ENCODE data around the gene PIP4P1.
A peak's percentile ranks its signal among the peaks of the same experiment; 100 is the strongest.

PIP4P1 gene

DNA sequence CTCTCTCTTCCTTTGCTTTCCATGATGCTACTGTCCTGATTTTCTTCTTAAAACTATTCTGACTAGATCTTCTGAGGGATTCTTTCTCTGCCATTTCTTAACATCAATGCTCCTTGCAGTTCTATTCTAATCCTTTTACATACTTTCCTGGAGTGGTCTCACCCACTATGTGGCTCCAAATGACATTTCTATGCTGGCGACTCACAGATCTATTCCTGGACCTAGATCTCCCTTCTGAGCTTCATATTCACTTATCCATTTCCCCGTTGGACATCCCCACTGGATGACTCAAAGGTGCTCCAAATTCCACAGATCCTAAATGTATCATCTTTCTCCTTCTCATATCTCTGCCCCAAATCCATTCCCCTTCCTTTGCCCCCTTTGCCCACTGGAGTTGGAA is 52.0 kb downstream of the PIP4P1 start:
- Histone ChIP-seq H3K14ac (ENCODE audit: low read length) (no peak overlapping the region), H3K4me3 (ENCODE audit: low read length in 2 of 2) (no peak overlapping the region), H3K79me1 (ENCODE audit: low read depth, low read length) (no peaks in the 10 kb centered on the region), H3K23ac (ENCODE audit: low read depth, low read length, poor library complexity) (no peak overlapping the region), H2BK12ac (ENCODE audit: low read length) (no peak overlapping the region), H4K91ac (ENCODE audit: low read depth, low read length, poor library complexity) (no peak overlapping the region), H3K18ac (ENCODE audit: low read length) (no peak overlapping the region), H2BK120ac (ENCODE audit: low read depth, low read length) (no peak overlapping the region), H4K8ac (ENCODE audit: low read depth, low read length) (no peak overlapping the region), H3K9me3 (replicated peaks in 1 of 2; ENCODE audit: control insufficient read depth in 2 of 2, insufficient read depth in 1 of 2, low read depth in 1 of 2, low read length in 2 of 2) (no peaks in the 10 kb centered on the region), H3K27me3 (ENCODE audit: control insufficient read depth in 3 of 3, insufficient read depth in 3 of 3, low read depth in 1 of 3, low read length in 3 of 3) (no peaks in the 10 kb centered on the region), H3K4me1 (ENCODE audit: control insufficient read depth in 2 of 2, insufficient read depth in 1 of 2, low read depth in 1 of 2, low read length in 2 of 2) (no peaks in the 10 kb centered on the region), H2BK15ac (ENCODE audit: low read length) (no peak overlapping the region), H3K4me2 (ENCODE audit: insufficient read depth, low read length, poor library complexity, severe bottlenecking) (no peak overlapping the region), H2AFZ (ENCODE audit: low read length) (no peak overlapping the region), H3K27ac (replicated peaks; ENCODE audit: low read length) (no peak overlapping the region), H3K36me3 (replicated peaks in 1 of 2; ENCODE audit: control insufficient read depth in 2 of 2, insufficient read depth in 2 of 2, low read length in 2 of 2) (peaks cover 8 to 38% of the 10 kb centered on the region in 2 donors), H2AK5ac (ENCODE audit: low read depth, low read length) (no peak overlapping the region), H3K4ac (ENCODE audit: low read length) (no peak overlapping the region), H2BK5ac (ENCODE audit: low read length) (no peak overlapping the region), H3K9ac (ENCODE audit: low read depth, low read length, poor library complexity) (no peak overlapping the region)
- DNase-seq (ENCODE audit: low spot score), result no peak
- no CpG with 5 or more reads among the region's 2 CpGs for WGBS, 2 donors (ENCODE audit: extremely low coverage in 2 of 2, insufficient read length in 2 of 2, insufficient replicate concordance in 1 of 2)

Small RNAs within 50 kb of the gene (small RNA-seq; reads per million reads assigned to genes)
- gene RNA5SP382 (ENCODE audit: insufficient read depth), result 4.3 reads per million, percentile 11 among the genes with 10 or more reads in this experiment
